ENCODE results near the gene TMEM248.
"Not testable (repeated sequence)": the region's sequence is repeated elsewhere in the genome, so short reads cannot be mapped to it uniquely, and the experiment has no call there.

TMEM248 gene

GRCh38 chr7:66953044-66953427 is 32.0 kb downstream of the TMEM248 start:
- no peak for DNase-seq

- no peak for DNase-seq
Measured at GRCh38 chr7:66957595-66958290, 36.7 kb downstream of the TMEM248 start.

- DNase-seq, result no peak
Measured at GRCh38 chr7:66958538-66959350, 37.7 kb downstream of the TMEM248 start.

- DNase-seq, result no peak
Measured at GRCh38 chr7:66960192-66960591, 39.2 kb downstream of the TMEM248 start.

GRCh38 chr7:66961096-66961495 is 40.1 kb downstream of the TMEM248 start:
- DNase-seq, result no peak

- DNase-seq, result no peak
Measured at GRCh38 chr7:66964411-66964810, 43.4 kb downstream of the TMEM248 start.

GRCh38 chr7:66967029-66967428 is 46.0 kb downstream of the TMEM248 start:
- no peak for DNase-seq

GRCh38 chr7:66969001-66969400 is 48.0 kb downstream of the TMEM248 start:
- DNase-seq, result not testable (repeated sequence)

GRCh38 chr7:66970310-66970709 is 49.3 kb downstream of the TMEM248 start:
- DNase-seq, result no peak

- DNase-seq, result no peak
Measured at GRCh38 chr7:66974986-66975590, 54.1 kb downstream of the TMEM248 start.

- not testable (repeated sequence) for DNase-seq
Measured at GRCh38 chr7:66978312-66978711, 57.3 kb downstream of the TMEM248 start.

- DNase-seq, result not testable (repeated sequence)
Measured at GRCh38 chr7:66979013-66979412, 58.0 kb downstream of the TMEM248 start.

GRCh38 chr7:66980336-66980735 is 59.3 kb downstream of the TMEM248 start:
- not testable (repeated sequence) for DNase-seq

GRCh38 chr7:66989552-66989951 is 68.5 kb downstream of the TMEM248 start:
- not testable (repeated sequence) for DNase-seq

- not testable (repeated sequence) for DNase-seq
Measured at GRCh38 chr7:66994051-66994450, 73.0 kb downstream of the TMEM248 start.

GRCh38 chr7:66994691-66995049 is 73.6 kb downstream of the TMEM248 start:
- DNase-seq, result not testable (repeated sequence)

- peak; percentile 97 for DNase-seq
Measured at GRCh38 chr7:66995050-66995776, 74.2 kb downstream of the TMEM248 start, which contains the start of gene SBDS. Gene SBDS (minus strand): TSS chr7:66995586. CDS start chr7:66995417, 169 bp downstream.

GRCh38 chr7:66996444-66997191 is 75.6 kb downstream of the TMEM248 start, which contains the start of gene TYW1:
Gene TYW1 (plus strand): TSS chr7:66996833. CDS start chr7:66996979, 146 bp downstream.
- DNase-seq, result peak; percentile 97

GRCh38 chr7:67000601-67001258 is 79.7 kb downstream of the TMEM248 start:
- not testable (repeated sequence) for DNase-seq

GRCh38 chr7:67004145-67004544 is 83.1 kb downstream of the TMEM248 start:
- DNase-seq, result not testable (repeated sequence)

- no peak for DNase-seq
Measured at GRCh38 chr7:67006965-67007364, 85.9 kb downstream of the TMEM248 start.

Measured in NCI-H1436 (cell line).